HepG2 (cell line): ENCODE data around the gene ADCY1. TPM values are rescaled to one million over a fixed set of nuclear protein-coding genes. Genes with fewer than 3 reads are reported as not detected.

Source experiments
- CCDC6 ChIP-seq: sonication (generic); formaldehyde crosslinking; IDR thresholded peaks from 2 replicates; pipeline ENCODE4 v1.8.1; 2022; ENCODE audit warnings: mild to moderate bottlenecking, missing genetic modification reagents, moderate library complexity
- CHCHD3 ChIP-seq: sonication (generic); formaldehyde crosslinking; IDR thresholded peaks from 2 replicates; pipeline ENCODE4 v1.8.0; 2022; ENCODE audit warnings: mild to moderate bottlenecking, missing genetic modification reagents, moderate library complexity
- EEA1 ChIP-seq: sonication (generic); formaldehyde crosslinking; IDR thresholded peaks from 2 replicates; pipeline ENCODE4 v1.5.1; 2020; ENCODE audit warnings: mild to moderate bottlenecking, missing genetic modification reagents, borderline replicate concordance
- GATAD1 ChIP-seq: IDR thresholded peaks from 2 replicates; pipeline ENCODE4 v1.6.1; 2016; ENCODE audit warnings: missing genetic modification reagents, missing compliant biosample characterization
- GPN1 ChIP-seq: sonication (generic); formaldehyde crosslinking; IDR thresholded peaks from 2 replicates; pipeline ENCODE4 v1.5.1; 2020; ENCODE audit warnings: missing genetic modification reagents, borderline replicate concordance
- KAT2B ChIP-seq: fragments of 150-350 bp; IDR thresholded peaks from 2 replicates; pipeline ENCODE4 v1.6.1; 2014; ENCODE audit warnings: low read depth, low read length, borderline replicate concordance
- KLF16 ChIP-seq, 2 experiments: sonication (generic) in 1 of 2; formaldehyde crosslinking in 1 of 2; IDR thresholded peaks; 2 replicates each; pipeline versions ENCODE4 v1.6.1 to v1.8.0; 2016 to 2023; ENCODE audit warnings: missing genetic modification reagents in 2 of 2, missing compliant biosample characterization in 1 of 2
- MTF1 ChIP-seq: sonication (generic); formaldehyde crosslinking; IDR thresholded peaks from 2 replicates; pipeline ENCODE4 v1.5.0; 2020; ENCODE audit warnings: missing genetic modification reagents
- NFKB2 ChIP-seq: sonication (generic); formaldehyde crosslinking; IDR thresholded peaks from 2 replicates; pipeline ENCODE4 v1.4.0; 2020; ENCODE audit warnings: missing genetic modification reagents, borderline replicate concordance
- POLR2G ChIP-seq: fragments of 200-400 bp; formaldehyde crosslinking; IDR thresholded peaks from 2 replicates; pipeline ENCODE4 v1.6.1; 2018; ENCODE audit warnings: mild to moderate bottlenecking, low read depth, low read length, moderate library complexity
- RAD21 ChIP-seq: fragments of 450-650 bp; formaldehyde crosslinking; IDR thresholded peaks from 2 replicates; pipeline ENCODE4 v1.5.0; 2020; ENCODE audit warnings: mild to moderate bottlenecking
- RBFOX2 ChIP-seq: fragments of 200-400 bp; formaldehyde crosslinking; IDR thresholded peaks from 2 replicates; pipeline ENCODE4 v1.6.1; 2017; ENCODE audit warnings: low read depth, mild to moderate bottlenecking, low read length
- SMAD1 ChIP-seq: sonication (generic); formaldehyde crosslinking; IDR thresholded peaks from 2 replicates; pipeline ENCODE4 v1.4.0; 2020; ENCODE audit warnings: missing genetic modification reagents, low read depth, mild to moderate bottlenecking, borderline replicate concordance
- SMARCE1 ChIP-seq: fragments of 450-650 bp; IDR thresholded peaks from 2 replicates; pipeline ENCODE4 v1.6.1; 2017; ENCODE audit warnings: borderline replicate concordance
- YEATS2 ChIP-seq: sonication (generic); formaldehyde crosslinking; IDR thresholded peaks from 2 replicates; pipeline ENCODE4 v1.4.0; 2020; ENCODE audit warnings: missing genetic modification reagents, borderline replicate concordance
- ZNF317 ChIP-seq: sonication (generic); formaldehyde crosslinking; IDR thresholded peaks from 2 replicates; pipeline ENCODE4 v1.5.0; 2020; ENCODE audit warnings: mild to moderate bottlenecking, missing genetic modification reagents
- ZNF382 ChIP-seq: sonication (generic); formaldehyde crosslinking; IDR thresholded peaks from 2 replicates; pipeline ENCODE4 v1.5.0; 2020; ENCODE audit warnings: missing genetic modification reagents, mild to moderate bottlenecking, borderline replicate concordance
- ZNF589 ChIP-seq: sonication (generic); formaldehyde crosslinking; conservative IDR thresholded peaks from 2 replicates; pipeline ENCODE4 v1.8.0; 2022; ENCODE audit warnings: mild to moderate bottlenecking, moderate library complexity, missing genetic modification reagents
- ZNF607 ChIP-seq: sonication (generic); formaldehyde crosslinking; IDR thresholded peaks from 2 replicates; pipeline ENCODE4 v1.5.1; 2020; ENCODE audit warnings: missing genetic modification reagents, mild to moderate bottlenecking, borderline replicate concordance
- ZNF713 ChIP-seq: sonication (generic); formaldehyde crosslinking; IDR thresholded peaks from 2 replicates; pipeline ENCODE4 v1.4.0; 2020; ENCODE audit warnings: mild to moderate bottlenecking, missing genetic modification reagents
- ZNF768 ChIP-seq: sonication (generic); formaldehyde crosslinking; IDR thresholded peaks from 2 replicates; pipeline ENCODE4 v1.4.0; 2020; ENCODE audit warnings: missing genetic modification reagents
- ZNF816 ChIP-seq: sonication (generic); formaldehyde crosslinking; IDR thresholded peaks from 2 replicates; pipeline ENCODE4 v1.8.0; 2022; ENCODE audit warnings: missing genetic modification reagents, mild to moderate bottlenecking, borderline replicate concordance
- polyA plus RNA-seq, 8 experiments: library from polyadenylated mRNA; depleted of rRNA in 3 of 8; stranded (reverse) in 7 of 8; unstranded in 1 of 8; fragments of >200 nt; fragmentation: Illumina TruSeq in 4 of 8; extraction: Trizol in 4 of 8; gene quantifications; 2 replicates each; pipeline versions ENCODE4 v1.2.1 to v1.2.3, GENCODE V29; 2011 to 2016; ENCODE audit warnings: low read depth in 4 of 8, missing spikeins in 1 of 8, mixed read lengths in 1 of 8; ENCODE audit not compliant: insufficient read depth in 1 of 8
- total RNA-seq, 5 experiments: library from RNA; depleted of rRNA; stranded (reverse); fragments of >200 nt; fragmentation: Illumina TruSeq; extraction: Trizol; gene quantifications; 2 replicates each; pipeline ENCODE4 v1.2.3, GENCODE V29; 2016; ENCODE audit warnings: low read depth in 1 of 5
- TF ChIP-seq, protein P1 (sequence below): IDR thresholded peaks from 2 replicates; pipeline ENCODE4 v1.4.0; 2020; ENCODE audit warnings: mild to moderate bottlenecking, missing genetic modification reagents
- TF ChIP-seq, protein P2 (sequence below): sonication (generic); formaldehyde crosslinking; IDR thresholded peaks from 2 replicates; pipeline ENCODE4 v1.8.0; 2022; ENCODE audit warnings: missing genetic modification reagents, mild to moderate bottlenecking, inconsistent platforms, borderline replicate concordance
- TF ChIP-seq, protein P3 (sequence below): sonication (generic); formaldehyde crosslinking; conservative IDR thresholded peaks from 2 replicates; pipeline ENCODE4 v1.4.0; 2020; ENCODE audit warnings: missing genetic modification reagents

Gene ADCY1
- total and polyA plus RNA-seq, 2 of the 13 experiments (the other 11 are each of a cell fraction or from before 2014, with no cell fraction given) = 0.80 to 1.2 TPM

DNA sequence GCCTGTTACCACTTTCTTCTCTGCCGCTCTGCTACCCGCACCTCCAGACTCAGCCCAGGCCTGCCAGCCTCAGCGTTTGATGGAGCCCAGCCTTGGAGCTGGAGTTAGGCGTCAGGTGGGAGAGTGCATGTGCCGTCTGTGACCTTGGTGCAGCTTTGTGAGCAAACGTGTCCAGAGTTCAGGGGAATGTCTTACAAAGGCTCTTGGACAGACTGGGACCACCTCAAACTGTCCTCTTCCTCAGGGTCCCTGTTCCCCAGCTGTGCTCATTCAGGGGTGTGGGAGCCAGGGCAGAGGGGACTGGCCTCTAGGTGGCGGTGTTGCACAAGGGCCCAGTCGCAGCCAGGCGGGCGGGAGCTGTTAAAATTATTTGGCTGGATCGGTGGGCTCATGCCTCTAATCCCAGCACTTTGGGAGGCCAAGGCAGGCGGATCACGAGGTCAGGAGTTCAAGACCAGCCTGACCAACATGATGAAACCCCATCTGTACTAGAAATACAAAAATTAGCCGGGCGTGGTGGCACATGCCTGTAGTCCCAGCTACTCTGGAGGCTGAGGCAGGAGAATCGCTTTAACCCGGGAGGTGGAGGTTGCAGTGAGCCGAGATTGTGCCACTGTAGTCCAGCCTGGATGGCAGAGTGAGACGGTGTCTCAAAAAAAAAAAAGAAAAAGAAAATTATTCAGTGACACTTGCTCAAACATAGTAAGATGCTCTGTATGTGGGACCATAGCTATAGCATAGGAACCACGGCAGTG is 89.2 kb downstream of the ADCY1 start (continued):
- TF ChIP-seq, protein P1, sequence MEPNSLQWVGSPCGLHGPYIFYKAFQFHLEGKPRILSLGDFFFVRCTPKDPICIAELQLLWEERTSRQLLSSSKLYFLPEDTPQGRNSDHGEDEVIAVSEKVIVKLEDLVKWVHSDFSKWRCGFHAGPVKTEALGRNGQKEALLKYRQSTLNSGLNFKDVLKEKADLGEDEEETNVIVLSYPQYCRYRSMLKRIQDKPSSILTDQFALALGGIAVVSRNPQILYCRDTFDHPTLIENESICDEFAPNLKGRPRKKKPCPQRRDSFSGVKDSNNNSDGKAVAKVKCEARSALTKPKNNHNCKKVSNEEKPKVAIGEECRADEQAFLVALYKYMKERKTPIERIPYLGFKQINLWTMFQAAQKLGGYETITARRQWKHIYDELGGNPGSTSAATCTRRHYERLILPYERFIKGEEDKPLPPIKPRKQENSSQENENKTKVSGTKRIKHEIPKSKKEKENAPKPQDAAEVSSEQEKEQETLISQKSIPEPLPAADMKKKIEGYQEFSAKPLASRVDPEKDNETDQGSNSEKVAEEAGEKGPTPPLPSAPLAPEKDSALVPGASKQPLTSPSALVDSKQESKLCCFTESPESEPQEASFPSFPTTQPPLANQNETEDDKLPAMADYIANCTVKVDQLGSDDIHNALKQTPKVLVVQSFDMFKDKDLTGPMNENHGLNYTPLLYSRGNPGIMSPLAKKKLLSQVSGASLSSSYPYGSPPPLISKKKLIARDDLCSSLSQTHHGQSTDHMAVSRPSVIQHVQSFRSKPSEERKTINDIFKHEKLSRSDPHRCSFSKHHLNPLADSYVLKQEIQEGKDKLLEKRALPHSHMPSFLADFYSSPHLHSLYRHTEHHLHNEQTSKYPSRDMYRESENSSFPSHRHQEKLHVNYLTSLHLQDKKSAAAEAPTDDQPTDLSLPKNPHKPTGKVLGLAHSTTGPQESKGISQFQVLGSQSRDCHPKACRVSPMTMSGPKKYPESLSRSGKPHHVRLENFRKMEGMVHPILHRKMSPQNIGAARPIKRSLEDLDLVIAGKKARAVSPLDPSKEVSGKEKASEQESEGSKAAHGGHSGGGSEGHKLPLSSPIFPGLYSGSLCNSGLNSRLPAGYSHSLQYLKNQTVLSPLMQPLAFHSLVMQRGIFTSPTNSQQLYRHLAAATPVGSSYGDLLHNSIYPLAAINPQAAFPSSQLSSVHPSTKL (CRISPR knock-in tag) = no peak
- no peak for TF ChIP-seq GATAD1 (CRISPR knock-in tag)
- TF ChIP-seq KAT2B = no peak
- TF ChIP-seq, protein P2, sequence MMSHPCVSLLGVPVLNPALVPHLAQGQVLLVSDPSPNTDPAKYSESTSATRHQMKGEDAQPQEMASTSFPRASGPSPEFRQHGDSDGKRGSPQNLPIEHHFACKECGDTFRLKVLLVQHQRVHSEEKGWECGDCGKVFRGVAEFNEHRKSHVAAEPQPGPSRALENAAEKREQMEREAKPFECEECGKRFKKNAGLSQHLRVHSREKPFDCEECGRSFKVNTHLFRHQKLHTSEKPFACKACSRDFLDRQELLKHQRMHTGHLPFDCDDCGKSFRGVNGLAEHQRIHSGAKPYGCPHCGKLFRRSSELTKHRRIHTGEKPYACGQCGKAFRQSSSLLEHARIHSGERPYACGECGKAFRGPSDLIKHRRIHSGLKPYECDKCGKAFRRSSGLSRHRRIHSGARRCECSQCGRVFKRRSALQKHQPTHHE (CRISPR knock-in tag) = no peak
- no peak for TF ChIP-seq ZNF589
- no peak for TF ChIP-seq ZNF816 (CRISPR knock-in tag)
- 0 out of 4 replicates have a peak, but pooled peaks of 1 of the 2 experiments have one; percentile 31 for TF ChIP-seq KLF16 (CRISPR knock-in tag; IDR thresholded peaks at IDR 0.05)
- no peak for TF ChIP-seq CCDC6 (CRISPR knock-in tag)
- TF ChIP-seq, protein P3, sequence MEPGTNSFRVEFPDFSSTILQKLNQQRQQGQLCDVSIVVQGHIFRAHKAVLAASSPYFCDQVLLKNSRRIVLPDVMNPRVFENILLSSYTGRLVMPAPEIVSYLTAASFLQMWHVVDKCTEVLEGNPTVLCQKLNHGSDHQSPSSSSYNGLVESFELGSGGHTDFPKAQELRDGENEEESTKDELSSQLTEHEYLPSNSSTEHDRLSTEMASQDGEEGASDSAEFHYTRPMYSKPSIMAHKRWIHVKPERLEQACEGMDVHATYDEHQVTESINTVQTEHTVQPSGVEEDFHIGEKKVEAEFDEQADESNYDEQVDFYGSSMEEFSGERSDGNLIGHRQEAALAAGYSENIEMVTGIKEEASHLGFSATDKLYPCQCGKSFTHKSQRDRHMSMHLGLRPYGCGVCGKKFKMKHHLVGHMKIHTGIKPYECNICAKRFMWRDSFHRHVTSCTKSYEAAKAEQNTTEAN (CRISPR knock-in tag) = no peak
- TF ChIP-seq RBFOX2 = no peak
- no peak for TF ChIP-seq SMAD1
- TF ChIP-seq RAD21 (CRISPR knock-in tag) = peak; percentile 92
- TF ChIP-seq EEA1 (CRISPR knock-in tag) = no peak
- TF ChIP-seq NFKB2 (CRISPR knock-in tag) = no peak
- TF ChIP-seq MTF1 = no peak
- TF ChIP-seq ZNF768 (CRISPR knock-in tag) = no peak
- TF ChIP-seq SMARCE1 = no peak
- TF ChIP-seq GPN1 (CRISPR knock-in tag) = no peak
- no peak for TF ChIP-seq YEATS2 (CRISPR knock-in tag)
- no peak for TF ChIP-seq ZNF382 (CRISPR knock-in tag)
- TF ChIP-seq CHCHD3 (CRISPR knock-in tag) = no peak
- no peak for TF ChIP-seq ZNF713 (CRISPR knock-in tag)
- peak; percentile 25; the same call in 1 of the 2 replicates for TF ChIP-seq ZNF607
- TF ChIP-seq POLR2G = no peak
- TF ChIP-seq ZNF317 (CRISPR knock-in tag) = no peak
